HL-60 (cell line): ENCODE measurements around the gene OSBPL6.

Source experiments
- CTCF ChIP-seq: IDR thresholded peaks from one replicate; pipeline ENCODE4 v1.5.1; 2011; ENCODE audit warnings: low read length, control low read depth, inconsistent platforms; ENCODE audit not compliant: insufficient read depth
- POLR2AphosphoS5 ChIP-seq: IDR thresholded peaks from 2 replicates; pipeline ENCODE4 v1.6.1; 2012; ENCODE audit warnings: low read depth

DNA sequence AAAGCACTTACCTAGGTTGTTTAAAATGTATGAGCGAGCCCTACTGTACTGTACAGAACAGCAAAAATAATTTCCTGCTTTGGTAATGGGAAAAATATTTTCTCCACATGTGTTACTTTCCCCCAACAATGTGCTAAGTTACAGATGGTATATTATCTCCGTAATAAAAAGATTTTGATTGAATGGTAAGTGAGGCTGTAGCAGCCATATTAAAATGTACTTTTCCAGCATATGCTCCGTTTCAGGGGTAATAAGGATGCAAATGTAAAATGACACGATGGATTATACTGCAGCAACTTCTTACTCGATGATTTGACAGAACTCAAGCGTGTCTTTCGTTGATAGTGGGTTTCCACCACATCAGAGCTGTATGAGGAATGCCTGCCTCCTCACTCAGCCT, 50.5 kb downstream of the OSBPL6 start:
- no peak for TF ChIP-seq CTCF
- no peak for TF ChIP-seq POLR2AphosphoS5
